Testis (tissue), 3 donors: ENCODE results near the gene PPFIBP1. TPM values are rescaled to one million over a fixed set of nuclear protein-coding genes. Genes with fewer than 3 reads are reported as not detected.

ENCODE experiments used
- DNase-seq: peaks from one replicate; pipeline ENCODE4 v3.0.0-alpha.2; 2019
- H3K27ac ChIP-seq, 2 donors: fragments of 200-600 bp; sonication (generic); one replicate each; pipeline ENCODE4 v1.5.1; 2019
- H3K27me3 ChIP-seq: fragments of 200-600 bp; sonication (generic); one replicate; pipeline ENCODE4 v1.5.1; 2019
- H3K36me3 ChIP-seq: fragments of 200-600 bp; sonication (generic); one replicate; pipeline ENCODE4 v1.5.1; 2017; ENCODE audit warnings: low read depth; ENCODE audit errors: missing control alignments
- H3K4me1 ChIP-seq: fragments of 200-600 bp; sonication (generic); one replicate; pipeline ENCODE4 v1.5.1; 2019
- H3K4me3 ChIP-seq, 2 donors: fragments of 200-600 bp; sonication (generic); one replicate each; pipeline ENCODE4 v1.5.1; 2017 to 2019
- H3K9me3 ChIP-seq: fragments of 200-600 bp; sonication (generic); one replicate; pipeline ENCODE4 v1.5.1; 2017
- CTCF ChIP-seq, 3 experiments: fragments of 450-650 bp in 2 of 3; fragments of 200-600 bp in 1 of 3; sonication (generic) in 1 of 3; IDR thresholded peaks; one replicate each; pipeline ENCODE4 v1.5.1; 2016 to 2019; ENCODE audit warnings: antibody characterized with exemption in 3 of 3, mild to moderate bottlenecking in 2 of 3, moderate library complexity in 1 of 3
- POLR2A ChIP-seq: fragments of 450-650 bp; IDR thresholded peaks from one replicate; pipeline ENCODE4 v1.6.1; 2017; ENCODE audit warnings: antibody characterized with exemption, mild to moderate bottlenecking, moderate library complexity
- WGBS, 2 donors: methylation state at CpG; one replicate each; pipeline ENCODE4 v1.1.5; 2018; 5-methylcytosine and 5-hydroxymethylcytosine counted together
- intact Hi-C: fragments of 100-400 bp; cut with DNase I; formaldehyde crosslinking; loops from one replicate; pipeline ENCODE4 v1.15.1; 2023; ENCODE audit warnings: low total_unique reads
- polyA plus RNA-seq: library from polyadenylated mRNA; stranded (reverse); fragments of 350-450 nt; fragmentation: Illumina TruSeq; extraction: RNeasy Lipid Tissue Mini Kit (QIAGEN cat#74804); gene quantifications from one replicate; pipeline ENCODE4 v1.2.3, GENCODE V29; 2014; ENCODE audit warnings: low read depth, low replicate concordance; ENCODE audit not compliant: insufficient read depth
- total RNA-seq, 2 donors: library from RNA; depleted of rRNA; stranded (reverse); fragments of >200 nt; gene quantifications; one replicate each; pipeline ENCODE4 v1.2.3, GENCODE V29; 2016

The PPFIBP1 gene
- total and polyA plus RNA-seq, 3 donors from 2014 or later, result 33.4 to 87.8 (median 75.3) TPM

- Histone ChIP-seq H3K36me3 (no peaks in the 10 kb centered on the region), H3K9me3 (no peaks in the 10 kb centered on the region), H3K27ac (no peak overlapping the region), H3K4me3 (no peak overlapping the region), H3K4me1 (peaks cover 6% of the 10 kb centered on the region), H3K27me3 (no peaks in the 10 kb centered on the region)
- no peak for DNase-seq
- no peak for TF ChIP-seq CTCF (IDR thresholded peaks at IDR 0.05)
- no peak for TF ChIP-seq POLR2A
- WGBS, 2 donors, result 94 to 98% methylated on average over 2 of the region's 2 CpGs
- intact Hi-C loops, result no loop called here
These were observed 96.1 kb downstream of the PPFIBP1 start for GRCh38 chr12:27620121-27620520.

- Histone ChIP-seq H3K9me3 (no peaks in the 10 kb centered on the region), H3K27ac (no peak overlapping the region), H3K4me1 (no peaks in the 10 kb centered on the region), H3K4me3 (no peak overlapping the region), H3K27me3 (no peaks in the 10 kb centered on the region), H3K36me3 (no peaks in the 10 kb centered on the region)
- TF ChIP-seq POLR2A, result no peak
- TF ChIP-seq CTCF (IDR thresholded peaks at IDR 0.05), result no peak
- intact Hi-C loops, result no loop called here
- no peak for DNase-seq
- 88 to 94% methylated on average over 9 of the region's 9 CpGs for WGBS, 2 donors
These were observed 98.6 kb downstream of the PPFIBP1 start for GRCh38 chr12:27622436-27623195.

- no peaks in the 10 kb centered on the region for H3K4me1 ChIP-seq
- intact Hi-C loops, result no loop called here
- no peak overlapping the region for H3K4me3 ChIP-seq
- H3K27me3 ChIP-seq, result no peaks in the 10 kb centered on the region
- no peaks in the 10 kb centered on the region for H3K9me3 ChIP-seq
- 70 to 71% methylated on average over 5 of the region's 5 CpGs for WGBS, 2 donors
- no peak for TF ChIP-seq CTCF (IDR thresholded peaks at IDR 0.05)
- TF ChIP-seq POLR2A, result no peak
- H3K27ac ChIP-seq, result no peak overlapping the region
- no peak for DNase-seq
- H3K36me3 ChIP-seq, result no peaks in the 10 kb centered on the region
These were observed 99.6 kb downstream of the PPFIBP1 start for GRCh38 chr12:27623645-27624044.

GRCh38 chr12:27624586-27624985, 100.6 kb downstream of the PPFIBP1 start:
- Histone ChIP-seq H3K4me3 (no peak overlapping the region), H3K36me3 (no peaks in the 10 kb centered on the region), H3K9me3 (no peaks in the 10 kb centered on the region), H3K27me3 (no peaks in the 10 kb centered on the region), H3K4me1 (no peaks in the 10 kb centered on the region), H3K27ac (no peak overlapping the region)
- TF ChIP-seq POLR2A (no peak), CTCF (IDR thresholded peaks at IDR 0.05) (no peak)
- 64 to 75% methylated on average over 4 of the region's 4 CpGs for WGBS, 2 donors
- intact Hi-C loops, result no loop called here
- no peak for DNase-seq
